ENCODE measurements around the gene ALPK1.

DNA sequence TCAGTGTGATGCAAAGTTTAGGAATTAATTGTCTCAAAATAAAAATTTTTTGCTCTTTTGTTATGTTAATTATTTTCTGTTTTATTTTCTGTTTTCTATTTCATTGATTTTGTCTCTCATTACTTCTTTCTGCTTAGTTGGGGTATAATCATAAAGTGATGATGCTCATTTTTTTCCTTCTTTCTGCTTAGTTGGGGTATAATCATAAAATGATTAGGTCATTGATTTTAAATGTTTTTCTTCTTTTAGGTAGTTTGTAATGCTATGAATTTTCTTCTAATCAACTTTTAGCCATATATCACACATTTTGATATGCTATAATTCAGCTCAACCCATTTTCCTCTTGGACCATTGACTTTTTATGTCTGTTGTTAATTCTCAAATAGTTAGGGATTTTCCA, 175.1 kb downstream of the ALPK1 start:
- TF ChIP-seq, protein P1, sequence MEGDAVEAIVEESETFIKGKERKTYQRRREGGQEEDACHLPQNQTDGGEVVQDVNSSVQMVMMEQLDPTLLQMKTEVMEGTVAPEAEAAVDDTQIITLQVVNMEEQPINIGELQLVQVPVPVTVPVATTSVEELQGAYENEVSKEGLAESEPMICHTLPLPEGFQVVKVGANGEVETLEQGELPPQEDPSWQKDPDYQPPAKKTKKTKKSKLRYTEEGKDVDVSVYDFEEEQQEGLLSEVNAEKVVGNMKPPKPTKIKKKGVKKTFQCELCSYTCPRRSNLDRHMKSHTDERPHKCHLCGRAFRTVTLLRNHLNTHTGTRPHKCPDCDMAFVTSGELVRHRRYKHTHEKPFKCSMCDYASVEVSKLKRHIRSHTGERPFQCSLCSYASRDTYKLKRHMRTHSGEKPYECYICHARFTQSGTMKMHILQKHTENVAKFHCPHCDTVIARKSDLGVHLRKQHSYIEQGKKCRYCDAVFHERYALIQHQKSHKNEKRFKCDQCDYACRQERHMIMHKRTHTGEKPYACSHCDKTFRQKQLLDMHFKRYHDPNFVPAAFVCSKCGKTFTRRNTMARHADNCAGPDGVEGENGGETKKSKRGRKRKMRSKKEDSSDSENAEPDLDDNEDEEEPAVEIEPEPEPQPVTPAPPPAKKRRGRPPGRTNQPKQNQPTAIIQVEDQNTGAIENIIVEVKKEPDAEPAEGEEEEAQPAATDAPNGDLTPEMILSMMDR (IDR thresholded peaks at IDR 0.05; ENCODE audit: low read length): no peak
- no peak for TF ChIP-seq EZH2phosphoT487 (IDR thresholded peaks at IDR 0.05; ENCODE audit: low read length)
